Transverse colon (tissue), 4 donors: Measurements from ENCODE around the gene ADAM11.

Experiments used
- CTCF ChIP-seq, 5 experiments: fragments of 200-600 bp in 3 of 5; fragments of 450-650 bp in 2 of 5; sonication (generic) in 3 of 5; IDR thresholded peaks; 1 replicate in 2 of 5; 2 replicates in 3 of 5; pipeline ENCODE4 v1.5.1; 2016 to 2017; ENCODE audit warnings: antibody characterized with exemption in 5 of 5, inconsistent platforms in 3 of 5, mild to moderate bottlenecking in 2 of 5, moderate library complexity in 1 of 5
- EP300 ChIP-seq: sonication (generic); formaldehyde crosslinking; IDR thresholded peaks from one replicate; pipeline ENCODE4 v1.6.1; 2017; ENCODE audit warnings: antibody characterized with exemption, low read depth
- POLR2A ChIP-seq: fragments of 450-650 bp; IDR thresholded peaks from one replicate; pipeline ENCODE4 v1.6.1; 2016; ENCODE audit warnings: antibody characterized with exemption, mild to moderate bottlenecking, moderate library complexity
- POLR2AphosphoS5 ChIP-seq, 3 donors: sonication (generic); formaldehyde crosslinking; IDR thresholded peaks; one replicate each; pipeline ENCODE4 v1.6.1; 2016; ENCODE audit warnings: antibody characterized with exemption in 3 of 3

GRCh38 chr17:44775838-44776621 lies 17.2 kb downstream of the ADAM11 start:
- TF ChIP-seq POLR2AphosphoS5 (IDR thresholded peaks at IDR 0.05): no peak
- TF ChIP-seq POLR2A: peak; percentile 10
- TF ChIP-seq CTCF (IDR thresholded peaks at IDR 0.05): no peak
- TF ChIP-seq EP300: no peak
